Testis (tissue), 2 donors: ENCODE results near the gene NCOR2.

Source experiments
- POLR2A ChIP-seq: fragments of 450-650 bp; IDR thresholded peaks from one replicate; pipeline ENCODE4 v1.6.1; 2017; ENCODE audit warnings: antibody characterized with exemption, mild to moderate bottlenecking, moderate library complexity
- TF ChIP-seq, protein P1 (sequence below), 3 experiments: fragments of 450-650 bp in 2 of 3; fragments of 200-600 bp in 1 of 3; sonication (generic) in 1 of 3; IDR thresholded peaks; one replicate each; pipeline ENCODE4 v1.5.1; 2016 to 2019; ENCODE audit warnings: antibody characterized with exemption in 3 of 3, mild to moderate bottlenecking in 2 of 3, moderate library complexity in 1 of 3

GRCh38 chr12:124577986-124578385 lies 10.6 kb upstream of the NCOR2 start:
- TF ChIP-seq, protein P1, sequence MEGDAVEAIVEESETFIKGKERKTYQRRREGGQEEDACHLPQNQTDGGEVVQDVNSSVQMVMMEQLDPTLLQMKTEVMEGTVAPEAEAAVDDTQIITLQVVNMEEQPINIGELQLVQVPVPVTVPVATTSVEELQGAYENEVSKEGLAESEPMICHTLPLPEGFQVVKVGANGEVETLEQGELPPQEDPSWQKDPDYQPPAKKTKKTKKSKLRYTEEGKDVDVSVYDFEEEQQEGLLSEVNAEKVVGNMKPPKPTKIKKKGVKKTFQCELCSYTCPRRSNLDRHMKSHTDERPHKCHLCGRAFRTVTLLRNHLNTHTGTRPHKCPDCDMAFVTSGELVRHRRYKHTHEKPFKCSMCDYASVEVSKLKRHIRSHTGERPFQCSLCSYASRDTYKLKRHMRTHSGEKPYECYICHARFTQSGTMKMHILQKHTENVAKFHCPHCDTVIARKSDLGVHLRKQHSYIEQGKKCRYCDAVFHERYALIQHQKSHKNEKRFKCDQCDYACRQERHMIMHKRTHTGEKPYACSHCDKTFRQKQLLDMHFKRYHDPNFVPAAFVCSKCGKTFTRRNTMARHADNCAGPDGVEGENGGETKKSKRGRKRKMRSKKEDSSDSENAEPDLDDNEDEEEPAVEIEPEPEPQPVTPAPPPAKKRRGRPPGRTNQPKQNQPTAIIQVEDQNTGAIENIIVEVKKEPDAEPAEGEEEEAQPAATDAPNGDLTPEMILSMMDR (IDR thresholded peaks at IDR 0.05): no peak
- TF ChIP-seq POLR2A: no peak
